Mesenchymal stem cell (in vitro differentiated cells and primary cell): ENCODE results near the gene TMEM181.

Experiments
- DNase-seq: peaks from one replicate; pipeline ENCODE4 v3.0.0-alpha.2; 2013
- H2AFZ ChIP-seq: one replicate; pipeline ENCODE4 v1.6.1; 2013; ENCODE audit warnings: low read depth, mild to moderate bottlenecking, control low read depth, inconsistent platforms, low read length, moderate library complexity
- H2AK5ac ChIP-seq: 2 replicates; pipeline ENCODE4 v1.6.1; 2013; ENCODE audit warnings: low read length, moderate library complexity, mild to moderate bottlenecking, inconsistent platforms; ENCODE audit not compliant: severe bottlenecking
- H2BK120ac ChIP-seq: one replicate; pipeline ENCODE4 v1.6.1; 2013; ENCODE audit warnings: low read depth, mild to moderate bottlenecking, inconsistent platforms, low read length, moderate library complexity
- H2BK12ac ChIP-seq, 2 experiments: one replicate each; pipeline ENCODE4 v1.6.1; 2013; ENCODE audit warnings: inconsistent platforms in 2 of 2, low read length in 2 of 2, mild to moderate bottlenecking in 2 of 2, moderate library complexity in 2 of 2, control low read depth in 1 of 2
- H2BK15ac ChIP-seq: one replicate; pipeline ENCODE4 v1.6.1; 2013; ENCODE audit warnings: mild to moderate bottlenecking, low read depth, inconsistent platforms; ENCODE audit not compliant: poor library complexity, severe bottlenecking
- H2BK5ac ChIP-seq: 2 replicates; pipeline ENCODE4 v1.6.1; 2013; ENCODE audit warnings: low read depth, mild to moderate bottlenecking, low read length, control low read depth, inconsistent platforms; ENCODE audit not compliant: poor library complexity, severe bottlenecking
- H3K14ac ChIP-seq, 2 experiments: one replicate each; pipeline ENCODE4 v1.6.1; 2013; ENCODE audit warnings: inconsistent platforms in 2 of 2, low read length in 2 of 2, control low read depth in 1 of 2, mild to moderate bottlenecking in 1 of 2, moderate library complexity in 1 of 2
- H3K18ac ChIP-seq, 2 experiments: one replicate each; pipeline ENCODE4 v1.6.1; 2013; ENCODE audit warnings: inconsistent platforms in 2 of 2, low read length in 2 of 2, control low read depth in 1 of 2, low read depth in 1 of 2, mild to moderate bottlenecking in 1 of 2
- H3K23ac ChIP-seq, 2 experiments: one replicate each; pipeline ENCODE4 v1.6.1; 2013; ENCODE audit warnings: inconsistent platforms in 2 of 2, low read length in 2 of 2, mild to moderate bottlenecking in 2 of 2, moderate library complexity in 2 of 2, control low read depth in 1 of 2
- H3K27ac ChIP-seq: 2 replicates; pipeline ENCODE4 v1.5.1; 2013; ENCODE audit warnings: mild to moderate bottlenecking, moderate library complexity, low read length, control low read depth, inconsistent platforms; ENCODE audit not compliant: poor library complexity, severe bottlenecking
- H3K27me3 ChIP-seq, 2 experiments: 2 replicates each; pipeline versions ENCODE4 v1.6.1 to v1.7.0; 2013; ENCODE audit warnings: low read length in 2 of 2, mild to moderate bottlenecking in 2 of 2, moderate library complexity in 2 of 2, control low read depth in 1 of 2, inconsistent platforms in 1 of 2; ENCODE audit not compliant: control insufficient read depth in 1 of 2, insufficient read depth in 1 of 2
- H3K36me3 ChIP-seq, 2 experiments: 2 replicates each; pipeline versions ENCODE4 v1.6.1 to v1.7.0; 2013; ENCODE audit warnings: low read length in 2 of 2, control low read depth in 1 of 2, inconsistent platforms in 1 of 2, low read depth in 1 of 2, mild to moderate bottlenecking in 1 of 2; ENCODE audit not compliant: insufficient read depth in 2 of 2, control insufficient read depth in 1 of 2
- H3K4ac ChIP-seq, 2 experiments: one replicate each; pipeline ENCODE4 v1.6.1; 2013; ENCODE audit warnings: inconsistent platforms in 2 of 2, low read length in 2 of 2, mild to moderate bottlenecking in 2 of 2, moderate library complexity in 2 of 2, control low read depth in 1 of 2, low read depth in 1 of 2
- H3K4me1 ChIP-seq: 2 replicates; pipeline ENCODE4 v1.6.1; 2013; ENCODE audit warnings: low read depth, low read length, control low read depth; ENCODE audit not compliant: control insufficient read depth, insufficient read depth
- H3K4me2 ChIP-seq: 2 replicates; pipeline ENCODE4 v1.6.1; 2013; ENCODE audit warnings: low read length, mild to moderate bottlenecking, inconsistent platforms; ENCODE audit not compliant: poor library complexity, severe bottlenecking
- H3K4me3 ChIP-seq, 2 experiments: 2 replicates each; pipeline versions ENCODE4 v1.5.1 to v1.7.0; 2013; ENCODE audit warnings: low read length in 2 of 2, mild to moderate bottlenecking in 2 of 2, control low read depth in 1 of 2, low read depth in 1 of 2; ENCODE audit not compliant: insufficient read depth in 1 of 2
- H3K79me1 ChIP-seq: replicated peaks from 2 replicates; pipeline ENCODE4 v1.6.1; 2013; ENCODE audit warnings: mild to moderate bottlenecking, control low read depth, low read length, inconsistent platforms; ENCODE audit not compliant: poor library complexity, severe bottlenecking
- H3K9ac ChIP-seq: 2 replicates; pipeline ENCODE4 v1.7.0; 2013; ENCODE audit warnings: mild to moderate bottlenecking, low read length, moderate library complexity
- H3K9me3 ChIP-seq: 2 replicates; pipeline ENCODE4 v1.7.0; 2013; ENCODE audit warnings: mild to moderate bottlenecking, low read length; ENCODE audit not compliant: control insufficient read depth
- H4K8ac ChIP-seq: one replicate; pipeline ENCODE4 v1.6.1; 2013; ENCODE audit warnings: inconsistent platforms, mild to moderate bottlenecking, low read length, moderate library complexity
- H4K91ac ChIP-seq: one replicate; pipeline ENCODE4 v1.6.1; 2013; ENCODE audit warnings: mild to moderate bottlenecking, low read length, inconsistent platforms
- WGBS: methylation state at CpG from one replicate; pipeline ENCODE4 v1.1.7; 2013; ENCODE audit warnings: mixed read lengths; 5-methylcytosine and 5-hydroxymethylcytosine counted together

The TMEM181 gene

DNA sequence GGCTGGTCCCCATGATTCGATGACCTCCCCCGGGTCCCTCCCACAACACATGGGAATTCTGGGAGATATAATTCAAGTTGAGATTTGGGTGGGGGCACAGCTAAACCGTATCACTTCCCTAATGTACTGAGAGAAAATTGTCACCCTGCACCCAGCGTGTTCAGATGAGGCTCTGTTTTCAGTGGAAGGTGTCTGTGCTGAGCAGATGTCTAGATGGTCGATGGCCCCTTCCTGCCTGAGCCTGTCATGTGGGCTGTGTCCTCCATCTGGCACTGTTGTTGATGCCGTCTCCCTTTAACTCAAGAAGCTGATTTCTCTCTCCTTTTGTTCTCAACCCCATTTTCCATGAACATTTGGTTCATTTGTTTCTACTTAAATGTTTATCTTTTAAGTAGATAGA is 37.0 kb downstream of the TMEM181 start:
- Histone ChIP-seq H2BK120ac (no peak overlapping the region), H3K14ac (no peak overlapping the region), H3K79me1 (peaks cover 17% of the 10 kb centered on the region), H3K4me2 (no peak overlapping the region), H3K9ac (no peak overlapping the region), H2AK5ac (no peak overlapping the region), H3K23ac (no peak overlapping the region), H3K9me3 (no peaks in the 10 kb centered on the region), H3K36me3 (peaks cover 26 to 80% of the 10 kb centered on the region in 2 experiments), H2BK5ac (no peak overlapping the region), H3K27ac (no peak overlapping the region), H3K18ac (no peak overlapping the region), H2BK15ac (no peak overlapping the region), H3K4ac (no peak overlapping the region), H3K27me3 (no peaks in the 10 kb centered on the region), H3K4me3 (no peak overlapping the region), H4K91ac (no peak overlapping the region), H2BK12ac (no peak overlapping the region), H2AFZ (no peak overlapping the region), H4K8ac (no peak overlapping the region), H3K4me1 (peaks cover 1% of the 10 kb centered on the region)
- 98% methylated on average over 5 of the region's 6 CpGs for WGBS
- no peak for DNase-seq

DNA sequence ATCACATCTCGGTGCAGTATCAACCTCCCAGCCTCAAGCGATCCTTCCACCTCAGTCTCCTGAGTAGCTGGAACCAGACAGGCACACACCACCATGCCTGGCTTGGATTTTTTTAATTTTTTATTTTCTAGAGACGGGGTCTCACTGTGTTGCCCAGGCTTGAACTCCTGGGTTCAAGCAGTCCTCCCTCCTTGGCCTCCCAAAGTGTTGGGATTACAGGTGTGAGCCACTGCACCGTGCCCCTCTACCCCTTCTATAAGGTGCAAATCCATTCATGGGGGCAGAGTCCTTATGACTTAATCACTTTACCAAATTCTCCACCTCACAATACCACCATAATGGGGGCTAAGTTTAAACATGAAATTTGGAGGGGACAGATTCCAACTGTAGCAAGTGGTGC is 37.7 kb downstream of the TMEM181 start:
- H4K91ac ChIP-seq: no peak overlapping the region
- H2AFZ ChIP-seq: no peak overlapping the region
- H3K4me2 ChIP-seq: no peak overlapping the region
- no peak overlapping the region for H3K4ac ChIP-seq
- peaks cover 1% of the 10 kb centered on the region for H3K4me1 ChIP-seq
- no peak overlapping the region for H2AK5ac ChIP-seq
- no peak overlapping the region for H3K27ac ChIP-seq
- no peak overlapping the region for H4K8ac ChIP-seq
- no peak overlapping the region for H2BK12ac ChIP-seq
- WGBS: 95% methylated on average over 4 of the region's 4 CpGs
- peaks cover 17% of the 10 kb centered on the region for H3K79me1 ChIP-seq
- no peak overlapping the region for H2BK120ac ChIP-seq
- no peak overlapping the region for H3K14ac ChIP-seq
- peaks cover 26 to 78% of the 10 kb centered on the region in 2 experiments for H3K36me3 ChIP-seq
- no peak overlapping the region for H3K9ac ChIP-seq
- no peak overlapping the region for H3K4me3 ChIP-seq
- H3K18ac ChIP-seq: no peak overlapping the region
- DNase-seq: no peak
- H2BK5ac ChIP-seq: no peak overlapping the region
- no peak overlapping the region for H3K23ac ChIP-seq
- no peaks in the 10 kb centered on the region for H3K9me3 ChIP-seq
- no peaks in the 10 kb centered on the region for H3K27me3 ChIP-seq
- H2BK15ac ChIP-seq: no peak overlapping the region

GRCh38 chr6:158599635-158600034 is 39.7 kb downstream of the TMEM181 start:
- Histone ChIP-seq H4K8ac (no peak overlapping the region), H2AFZ (no peak overlapping the region), H3K36me3 (peaks cover 32 to 64% of the 10 kb centered on the region in 2 experiments), H3K23ac (no peak overlapping the region), H2AK5ac (no peak overlapping the region), H2BK12ac (no peak overlapping the region), H2BK120ac (no peak overlapping the region), H3K18ac (no peak overlapping the region), H3K9me3 (no peaks in the 10 kb centered on the region), H3K27me3 (no peaks in the 10 kb centered on the region), H3K4ac (no peak overlapping the region), H3K79me1 (peaks cover 26% of the 10 kb centered on the region), H3K9ac (no peak overlapping the region), H3K14ac (no peak overlapping the region), H3K4me1 (peaks cover 1% of the 10 kb centered on the region), H4K91ac (no peak overlapping the region), H3K4me3 (no peak overlapping the region), H3K4me2 (no peak overlapping the region), H2BK15ac (no peak overlapping the region), H2BK5ac (no peak overlapping the region), H3K27ac (no peak overlapping the region)
- DNase-seq: no peak
- WGBS: 94% methylated on average over 18 of the region's 18 CpGs

DNA sequence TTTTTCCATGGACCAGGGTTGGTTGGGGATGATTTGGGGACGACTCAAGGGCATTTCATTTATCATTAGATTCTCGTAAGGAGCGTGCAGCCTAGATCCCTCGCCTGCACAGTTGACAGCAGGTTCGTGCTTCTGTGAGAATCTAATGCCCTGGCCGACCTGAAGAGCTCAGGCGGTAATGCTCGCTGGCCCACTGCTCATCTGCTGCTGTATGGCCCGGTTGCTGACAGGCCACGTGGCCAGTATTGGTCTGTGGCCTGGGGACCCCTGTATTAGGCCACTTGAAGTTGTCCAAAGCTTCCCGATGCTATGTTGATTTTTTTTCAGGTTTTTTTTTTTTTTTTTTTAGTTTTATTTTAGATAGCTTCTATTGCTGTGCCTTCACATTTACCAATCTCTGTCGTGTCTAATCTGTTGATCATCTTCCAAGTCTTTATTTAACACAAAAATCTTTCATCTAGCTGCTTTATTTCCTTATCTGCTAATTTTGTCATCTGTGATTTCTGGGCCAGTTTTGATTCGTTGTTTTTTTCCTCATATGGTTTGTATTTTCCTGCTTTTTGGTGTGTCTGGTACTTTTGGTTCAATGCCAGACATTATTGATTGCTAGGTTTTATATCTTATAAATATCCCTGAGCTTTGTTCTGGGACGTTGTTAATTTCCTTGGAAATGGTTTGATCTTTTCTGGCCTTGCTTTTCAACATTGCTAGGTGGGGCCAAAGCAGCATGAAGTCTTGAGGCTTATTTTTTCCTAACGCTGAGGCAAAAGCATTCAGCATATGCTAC is 43.6 kb downstream of the TMEM181 start:
- H2BK12ac ChIP-seq: no peak overlapping the region
- no peak overlapping the region for H3K4me2 ChIP-seq
- peak overlapping the region; percentile 79 for H4K8ac ChIP-seq
- DNase-seq: no peak
- H3K27ac ChIP-seq: no peak overlapping the region
- no peak overlapping the region for H2AK5ac ChIP-seq
- H4K91ac ChIP-seq: no peak overlapping the region
- H3K9ac ChIP-seq: no peak overlapping the region
- no peak overlapping the region for H2AFZ ChIP-seq
- H2BK120ac ChIP-seq: no peak overlapping the region
- no peak overlapping the region for H3K4me3 ChIP-seq
- peaks cover 48 to 59% of the 10 kb centered on the region in 2 experiments for H3K36me3 ChIP-seq
- H3K4ac ChIP-seq: no peak overlapping the region
- H3K23ac ChIP-seq: no peak overlapping the region
- H2BK15ac ChIP-seq: no peak overlapping the region
- no peak overlapping the region for H3K14ac ChIP-seq
- H3K4me1 ChIP-seq: peaks cover 1% of the 10 kb centered on the region
- H3K27me3 ChIP-seq: no peaks in the 10 kb centered on the region
- H2BK5ac ChIP-seq: no peak overlapping the region
- no peak overlapping the region for H3K18ac ChIP-seq
- peaks cover 39% of the 10 kb centered on the region for H3K79me1 ChIP-seq
- WGBS: 93% methylated on average over 14 of the region's 15 CpGs
- H3K9me3 ChIP-seq: no peaks in the 10 kb centered on the region
